GM10847 (cell line): Measurements from ENCODE around the gene TNK2.
A peak's percentile ranks its signal among the peaks of the same experiment; 100 is the strongest.

Experiments
- POLR2A ChIP-seq: IDR thresholded peaks from 2 replicates; pipeline ENCODE4 v1.6.1; 2011; ENCODE audit not compliant: insufficient read length; ENCODE audit errors: extremely low read depth

The TNK2 gene

DNA sequence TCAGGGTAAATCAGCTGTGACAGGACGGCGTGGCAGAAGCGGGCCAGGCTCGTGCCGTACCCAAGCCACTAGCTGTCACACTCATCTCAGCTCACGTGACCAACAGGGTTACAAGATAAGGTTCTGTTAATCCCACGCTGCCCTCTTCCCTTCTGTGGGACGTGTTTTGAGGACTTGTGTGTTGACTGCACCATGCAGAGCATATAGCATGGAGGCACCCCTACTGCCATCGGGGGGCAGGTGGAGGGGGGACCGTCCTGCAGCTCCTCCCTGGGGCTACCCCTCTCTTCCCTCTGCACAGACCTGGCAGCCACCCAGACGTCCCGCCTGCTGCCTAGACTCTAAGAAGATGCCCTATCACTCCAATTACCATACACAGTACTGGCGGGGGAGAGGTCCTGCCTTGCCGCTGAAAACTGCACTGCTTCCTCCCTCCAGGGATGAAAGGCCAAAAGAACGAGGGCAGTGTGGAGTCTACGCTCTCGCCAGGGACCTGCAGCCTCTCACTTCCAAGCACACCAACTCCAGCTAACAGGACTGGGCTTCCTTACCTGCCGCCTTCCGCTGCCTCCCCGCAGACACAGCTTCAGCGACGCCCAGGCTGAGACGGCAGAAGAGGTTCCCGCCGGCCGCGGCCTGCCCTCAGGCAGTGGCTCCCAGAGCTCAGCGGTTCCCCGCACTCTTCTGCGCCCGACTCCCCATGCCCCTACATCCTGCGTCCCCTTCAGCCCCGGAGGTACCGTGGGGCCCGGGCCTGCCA lies at the start of gene TNK2:
TSS of gene TNK2 (minus strand) at position 618 of the 760 bp plus-strand sequence. CDS start 19,963 bp downstream, outside the sequence.
- TF ChIP-seq POLR2A = no peak

DNA sequence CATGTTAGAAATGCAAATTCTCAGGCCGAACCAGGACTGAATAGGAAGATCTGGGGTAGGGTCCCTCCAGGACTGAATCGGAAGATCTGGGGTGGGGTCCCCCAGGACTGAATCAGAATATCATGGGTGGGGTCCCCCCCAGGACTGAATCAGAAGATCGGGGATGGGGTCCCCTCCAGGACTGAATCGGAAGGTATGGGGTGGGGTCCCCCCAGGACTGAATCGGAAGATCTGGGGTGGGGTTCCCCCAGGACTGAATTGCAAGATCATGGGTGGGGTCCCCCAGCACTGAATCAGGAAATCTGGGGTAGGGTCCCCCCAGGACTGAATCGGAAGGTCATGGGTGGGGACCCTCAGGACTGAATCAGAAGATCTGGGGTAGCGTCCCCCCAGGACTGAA lies 48.2 kb upstream of the TNK2 start:
- no peak for TF ChIP-seq POLR2A

DNA sequence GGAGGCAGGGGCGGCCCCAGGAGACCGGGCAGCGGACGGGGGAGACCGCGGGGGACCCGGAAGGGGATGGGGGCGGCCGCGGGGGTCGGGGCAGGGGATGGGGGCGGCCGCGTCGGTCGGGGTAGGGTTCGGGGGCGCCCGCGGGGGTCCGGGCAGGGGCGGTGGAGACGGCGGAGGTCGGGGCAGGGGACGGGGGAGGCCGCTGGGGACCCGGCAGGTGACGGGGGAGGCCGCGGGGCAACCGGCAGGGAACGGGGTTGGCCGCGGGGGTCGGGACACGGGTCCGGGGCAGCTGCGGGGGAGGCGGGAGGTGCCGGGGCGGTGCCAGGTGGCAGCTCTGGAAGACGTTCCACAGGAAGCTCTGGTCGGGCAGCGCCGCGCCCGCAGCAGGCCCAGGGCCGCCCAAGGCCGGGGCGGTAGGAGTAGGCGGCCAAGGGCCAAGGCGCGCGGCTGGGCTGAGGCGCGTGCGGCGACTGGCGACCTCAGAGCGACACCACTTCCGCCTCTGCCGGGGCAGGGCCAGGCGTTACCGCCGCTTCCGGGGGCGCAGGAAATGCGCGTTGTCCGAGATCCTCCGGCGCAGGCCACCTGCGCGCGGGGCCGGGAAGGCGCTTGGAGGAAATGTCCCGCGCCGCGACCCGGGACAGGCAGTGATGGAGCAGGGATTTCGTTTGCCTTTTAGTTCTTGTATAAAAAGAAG lies 45.9 kb upstream of the TNK2 start:
- peak; percentile 52 for TF ChIP-seq POLR2A

DNA sequence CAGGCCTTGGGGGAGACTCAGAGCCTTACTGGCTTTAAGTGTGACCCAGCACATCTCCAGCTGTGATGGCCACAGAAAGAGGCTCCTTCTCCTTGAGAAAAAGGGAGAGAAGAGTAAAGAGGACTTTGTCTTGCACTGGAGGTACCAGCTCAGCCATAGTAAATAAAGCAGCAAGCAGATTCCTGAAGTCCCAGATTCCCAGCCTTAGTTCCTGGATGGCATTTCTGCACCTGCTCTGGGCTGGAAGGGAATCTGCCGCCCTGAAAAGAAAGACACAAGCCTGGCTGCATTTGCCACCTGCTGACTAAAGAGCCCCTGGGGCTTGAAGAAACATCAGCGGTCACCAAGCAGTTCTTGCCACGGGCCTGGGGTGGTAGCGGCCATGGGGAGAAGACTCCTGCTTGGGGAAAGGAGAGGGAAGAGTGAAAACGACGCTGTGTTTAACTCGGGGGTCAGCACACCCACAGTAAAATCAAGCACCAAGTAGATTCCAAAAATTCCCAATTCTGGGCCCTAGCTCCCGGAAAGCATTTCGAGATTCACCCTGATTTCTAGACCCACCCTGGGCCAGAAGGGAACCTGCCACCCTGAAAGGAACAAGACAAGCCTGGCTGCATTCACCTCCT lies 24.2 kb upstream of the TNK2 start:
- TF ChIP-seq POLR2A = no peak

DNA sequence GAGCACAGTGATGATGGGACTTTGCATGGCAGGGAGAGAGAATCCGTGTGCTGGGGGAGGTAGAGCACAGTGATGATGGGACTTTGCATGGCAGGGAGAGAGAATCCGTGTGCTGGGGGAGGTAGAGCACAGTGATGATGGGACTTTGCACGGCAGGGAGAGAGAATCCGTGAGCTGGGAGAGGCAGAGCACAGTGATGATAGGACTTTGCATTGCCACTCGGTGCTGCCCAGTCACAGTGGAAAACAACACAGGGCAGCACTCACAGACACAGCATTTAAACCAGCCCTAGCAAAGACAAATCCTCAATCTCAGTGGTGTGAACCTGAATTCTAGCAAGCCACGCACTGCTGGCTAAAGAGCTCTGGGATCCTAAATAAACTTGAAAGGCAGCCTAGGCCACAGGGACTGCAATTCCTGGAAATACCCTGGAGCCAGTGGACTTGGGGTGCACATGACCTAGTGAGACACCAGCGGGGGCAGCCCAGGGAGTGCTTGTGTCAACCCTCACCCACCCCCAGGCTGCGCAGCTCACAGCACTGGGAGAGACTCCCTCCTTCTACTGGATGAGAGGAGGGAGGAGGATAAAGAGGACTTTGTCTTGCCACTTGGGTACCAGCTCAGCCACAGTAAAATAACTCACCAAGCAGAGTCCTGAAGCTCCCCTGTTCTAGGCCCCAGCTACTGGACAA lies 23.4 kb upstream of the TNK2 start:
- TF ChIP-seq POLR2A = no peak

DNA sequence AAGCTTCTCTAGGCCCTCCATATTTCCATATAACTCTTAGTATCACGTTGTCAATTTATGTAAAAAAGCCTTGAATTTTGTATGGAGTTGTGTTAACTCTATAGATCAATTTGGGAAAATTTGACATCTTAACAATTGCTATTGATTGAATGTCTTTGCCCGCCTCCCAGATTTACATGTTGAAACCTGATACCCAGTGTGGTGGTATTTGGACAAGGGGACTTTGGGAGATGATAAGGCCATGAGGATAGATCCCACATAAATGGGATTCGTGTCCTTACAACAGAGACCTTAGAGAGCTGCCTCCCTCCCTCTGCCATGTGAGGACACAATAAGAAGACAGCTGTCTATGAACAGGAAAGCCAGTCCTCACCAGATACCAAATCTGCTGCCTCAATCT lies 21.1 kb upstream of the TNK2 start:
- no peak for TF ChIP-seq POLR2A

DNA sequence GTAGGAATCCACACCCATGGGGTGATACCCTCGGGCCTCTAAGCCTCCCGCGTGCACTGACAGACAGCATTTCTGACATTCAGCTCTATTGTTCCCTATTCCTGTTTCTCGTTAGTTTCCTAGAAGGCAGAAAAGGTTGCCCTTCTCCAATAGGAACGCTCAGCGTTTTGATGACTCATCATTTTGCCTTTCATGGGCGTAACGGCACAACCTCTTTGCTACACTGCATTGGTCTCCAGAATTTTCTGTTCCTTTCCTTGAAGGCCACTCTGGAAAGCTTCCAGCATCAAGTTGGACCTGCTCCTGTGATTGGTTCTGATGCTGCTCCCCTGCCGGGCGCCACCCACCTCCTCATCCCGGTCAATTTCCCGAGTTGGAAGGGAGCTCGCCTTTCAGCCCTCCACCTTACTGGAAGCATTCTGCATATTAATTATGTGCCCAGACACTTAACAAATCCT lies 13.0 kb upstream of the TNK2 start:
- no peak for TF ChIP-seq POLR2A

DNA sequence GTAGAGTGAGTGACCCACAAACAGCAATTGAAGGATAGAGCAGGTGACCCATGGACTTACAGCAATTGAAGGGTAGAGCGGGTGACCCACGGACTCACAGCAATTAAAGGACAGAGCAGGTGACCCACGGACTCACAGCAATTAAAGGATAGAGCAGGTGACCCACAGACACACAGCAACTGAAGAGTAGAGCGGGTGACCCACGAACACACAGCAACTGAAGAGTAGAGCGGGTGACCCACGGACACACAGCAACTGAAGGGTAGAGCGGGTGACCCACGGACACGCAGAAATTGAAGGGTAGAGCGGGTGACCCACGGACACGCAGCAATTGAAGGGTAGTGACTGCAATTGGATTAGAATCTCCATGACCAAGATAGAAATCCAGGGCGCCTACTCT lies 9.8 kb upstream of the TNK2 start:
- no peak for TF ChIP-seq POLR2A

DNA sequence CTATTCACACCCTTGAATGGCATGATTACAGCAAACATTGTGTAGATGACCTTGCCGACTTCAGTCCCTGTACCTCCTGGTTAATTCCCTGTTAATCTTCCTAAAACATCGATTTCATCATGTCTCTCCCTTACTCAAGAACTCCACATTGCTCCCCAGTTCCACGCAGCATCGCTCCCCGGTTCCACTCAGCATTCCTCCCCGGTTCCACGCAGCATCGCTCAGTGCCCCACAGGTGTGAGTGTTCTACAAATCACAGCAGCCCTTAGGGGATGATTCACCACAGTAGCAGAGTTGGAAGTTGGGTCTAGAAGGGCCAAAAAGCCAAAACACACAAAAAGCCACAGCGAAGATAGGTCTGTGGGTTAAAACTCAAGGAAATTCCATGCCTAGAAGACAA lies 8.6 kb upstream of the TNK2 start:
- TF ChIP-seq POLR2A = no peak

DNA sequence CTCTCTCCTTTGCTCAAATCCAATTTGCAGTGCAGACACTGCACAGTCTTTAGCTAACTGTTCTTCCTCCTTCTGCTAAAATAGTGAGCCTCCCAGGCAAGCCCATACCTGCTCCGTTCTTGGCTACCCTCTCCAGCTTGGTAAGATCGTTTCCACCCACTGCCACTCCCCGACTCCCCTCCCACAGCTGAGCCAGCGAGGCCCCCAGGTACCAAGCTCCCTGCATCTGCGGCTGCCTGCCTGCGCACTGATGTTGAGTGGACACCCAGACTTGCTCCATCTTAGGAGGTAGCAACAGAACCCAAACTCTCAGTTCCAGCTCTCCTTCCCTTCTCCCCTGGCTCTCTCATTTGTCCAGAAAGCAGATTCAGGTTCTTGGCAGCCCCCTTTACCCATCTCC lies 7.9 kb upstream of the TNK2 start:
- no peak for TF ChIP-seq POLR2A

DNA sequence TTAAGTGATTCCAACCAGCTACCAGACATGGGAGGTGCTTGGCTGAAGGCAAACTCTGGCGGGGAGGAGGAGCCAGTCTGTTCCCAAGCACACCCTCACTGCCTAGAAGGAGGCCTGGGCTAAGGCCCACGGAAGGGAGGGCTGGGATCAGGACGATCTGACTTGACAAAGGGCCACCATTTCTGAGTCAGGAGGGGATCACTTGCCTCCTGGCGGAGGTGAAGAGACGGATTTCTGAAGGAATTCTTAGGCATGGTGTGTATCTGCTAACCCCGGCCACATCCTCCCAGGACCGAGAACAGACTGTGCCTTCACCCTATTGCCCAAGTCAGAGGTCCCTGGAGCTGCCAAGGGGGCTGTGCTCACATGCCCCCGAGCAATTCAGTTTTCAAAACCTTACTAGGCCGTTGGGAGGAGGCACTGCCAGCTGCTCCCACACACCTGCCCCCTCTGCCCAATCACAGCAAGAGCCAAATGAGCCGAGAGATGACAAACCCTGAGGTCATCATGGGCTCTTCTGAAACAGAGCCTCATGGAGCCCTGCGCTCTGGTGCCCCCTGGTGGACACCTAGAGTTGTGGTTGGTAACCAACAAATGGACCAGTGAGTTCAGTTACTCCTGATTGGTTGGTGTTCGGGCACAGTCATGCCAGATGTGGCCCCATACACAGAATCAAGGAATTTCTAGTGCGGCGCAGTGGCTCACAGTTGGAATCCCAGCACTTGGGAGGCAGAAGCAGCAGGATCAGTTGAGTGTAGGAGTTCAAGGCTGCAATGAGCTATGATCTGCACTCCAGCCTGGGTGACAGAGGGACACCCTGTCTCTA lies 6.5 kb upstream of the TNK2 start:
- no peak for TF ChIP-seq POLR2A

DNA sequence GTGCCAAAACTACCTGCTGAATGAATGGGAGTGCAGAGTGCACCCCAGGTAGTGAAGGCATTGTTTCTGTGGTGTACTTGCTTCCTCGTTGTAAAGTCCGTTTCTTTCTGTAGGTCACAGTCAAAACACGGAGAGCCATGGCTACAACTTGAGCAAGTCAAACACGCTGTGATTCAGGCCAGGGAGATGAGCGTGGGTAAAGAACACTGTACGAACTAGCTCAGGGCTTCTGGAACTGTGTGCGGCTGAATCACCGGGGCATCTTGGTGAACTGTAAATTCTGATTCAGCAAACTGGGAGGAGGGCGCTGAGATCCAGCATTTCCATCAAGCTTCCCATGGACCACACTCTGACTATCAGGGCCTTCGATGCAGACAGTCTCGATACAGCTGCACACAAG lies 5.0 kb upstream of the TNK2 start:
- no peak for TF ChIP-seq POLR2A

DNA sequence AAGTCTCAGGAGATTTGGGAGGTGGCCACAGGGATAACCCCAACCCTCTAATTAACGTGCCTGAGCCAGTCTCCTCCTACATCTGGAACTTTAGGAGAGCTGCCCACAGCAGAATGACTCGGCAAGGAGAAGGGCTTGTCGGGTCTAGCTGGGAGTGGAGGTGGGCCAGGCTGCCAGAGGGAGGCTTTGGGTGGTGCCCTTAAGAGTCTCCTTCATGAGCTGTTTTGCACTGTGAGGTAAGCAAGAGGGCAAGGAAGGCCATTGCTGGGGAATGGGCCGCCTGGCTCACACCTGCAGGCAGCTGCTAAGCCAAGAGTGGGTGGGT lies 3.6 kb upstream of the TNK2 start:
- TF ChIP-seq POLR2A = no peak

DNA sequence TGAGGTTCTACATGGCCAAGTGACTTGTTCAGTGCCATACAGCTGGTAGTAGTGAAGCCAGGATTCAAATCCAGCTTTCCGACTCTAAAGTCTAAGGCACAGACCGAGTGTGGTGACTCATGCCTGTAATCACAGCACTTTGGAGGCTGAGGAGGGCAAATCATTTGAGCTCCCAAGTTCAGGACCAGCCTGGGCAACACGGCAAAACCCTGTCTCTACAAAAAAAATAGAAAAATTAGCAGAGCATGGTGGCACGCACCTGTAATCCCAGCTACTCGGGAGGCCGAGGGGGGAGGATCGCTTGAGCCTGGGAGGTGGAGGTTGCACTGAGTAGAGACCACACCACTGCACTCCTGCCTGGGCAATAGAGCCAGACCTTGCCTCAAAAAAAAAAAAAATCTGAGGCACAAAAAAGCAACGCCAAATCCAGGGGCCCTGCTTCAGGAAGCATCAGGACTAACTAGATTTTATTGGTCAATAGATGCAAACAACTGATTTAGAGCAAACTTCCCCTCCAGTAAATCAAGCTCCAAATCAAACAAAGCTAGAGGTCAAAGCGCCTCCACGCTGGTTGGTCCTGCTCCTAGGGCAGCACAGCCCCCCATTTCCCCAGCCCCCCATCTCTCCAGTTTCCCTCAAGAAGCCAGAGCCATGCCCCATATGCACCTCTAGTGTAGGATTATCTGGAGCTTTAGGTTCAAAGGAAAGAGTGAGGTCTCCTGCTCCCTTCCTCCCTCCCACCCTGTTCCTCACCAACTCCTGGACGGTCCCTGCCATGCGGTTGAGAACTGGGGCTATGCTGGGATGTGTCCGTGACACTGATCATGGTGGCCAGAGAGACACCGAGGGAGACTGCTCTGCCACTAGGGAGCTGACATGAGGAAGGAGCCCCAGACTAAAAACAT lies 2.9 kb upstream of the TNK2 start:
- TF ChIP-seq POLR2A = no peak
